Smooth muscle cell (in vitro differentiated cells): ENCODE data around the gene IGFBP5. TPM values are rescaled to one million over a fixed set of nuclear protein-coding genes. Genes with fewer than 3 reads are reported as not detected.

Experiments used
- DNase-seq: peaks from one replicate; lab custom pipeline; 2025; ENCODE audit not compliant: unreplicated experiment; lab: John Stamatoyannopoulos, UW
- H2AFZ ChIP-seq: fragments of 200-600 bp; sonication (generic); 2 replicates; pipeline ENCODE4 v1.6.0; 2016; ENCODE audit warnings: antibody characterized with exemption, low read depth, mild to moderate bottlenecking
- H3F3A ChIP-seq: fragments of 200-600 bp; sonication (generic); 2 replicates; pipeline ENCODE4 v1.6.0; 2017; ENCODE audit warnings: antibody characterized with exemption, low read depth
- H3K27ac ChIP-seq: fragments of 200-600 bp; sonication (generic); 2 replicates; pipeline ENCODE4 v1.5.1; 2016; ENCODE audit warnings: low read depth, mild to moderate bottlenecking
- H3K27me3 ChIP-seq: fragments of 200-600 bp; sonication (generic); 2 replicates; pipeline ENCODE4 v1.6.1; 2016; ENCODE audit warnings: low read depth, mild to moderate bottlenecking
- H3K36me3 ChIP-seq: fragments of 200-600 bp; sonication (generic); 2 replicates; pipeline ENCODE4 v1.5.1; 2016; ENCODE audit warnings: low read depth
- H3K4me1 ChIP-seq: fragments of 200-600 bp; sonication (generic); 2 replicates; pipeline ENCODE4 v1.5.1; 2016; ENCODE audit warnings: low read depth
- H3K4me2 ChIP-seq: fragments of 200-600 bp; sonication (generic); 2 replicates; pipeline ENCODE4 v1.6.0; 2016; ENCODE audit warnings: mild to moderate bottlenecking
- H3K4me3 ChIP-seq: fragments of 200-600 bp; sonication (generic); 2 replicates; pipeline ENCODE4 v1.5.1; 2016; ENCODE audit warnings: mild to moderate bottlenecking
- H3K79me2 ChIP-seq: fragments of 200-600 bp; sonication (generic); 2 replicates; pipeline ENCODE4 v1.6.0; 2016; ENCODE audit warnings: low read depth, mild to moderate bottlenecking
- H3K9ac ChIP-seq: fragments of 200-600 bp; sonication (generic); 2 replicates; pipeline ENCODE4 v1.6.0; 2016; ENCODE audit warnings: low read depth
- H3K9me3 ChIP-seq: fragments of 200-600 bp; sonication (generic); replicated peaks from 2 replicates; pipeline ENCODE4 v1.5.1; 2016; ENCODE audit warnings: low read depth
- H4K20me1 ChIP-seq: fragments of 200-600 bp; sonication (generic); 2 replicates; pipeline ENCODE4 v1.6.0; 2016; ENCODE audit warnings: low read depth
- WGBS: methylation state at CpG from one replicate; pipeline ENCODE4 v1.1.7; 2016; ENCODE audit warnings: low lambda C conversion rate; 5-methylcytosine and 5-hydroxymethylcytosine counted together
- polyA plus RNA-seq: library from polyadenylated mRNA; unstranded; fragments of >200 nt; fragmentation: Nextera tagmentation; extraction: Ambion mirVana; gene quantifications from 2 replicates; pipeline ENCODE4 v1.2.1, GENCODE V29; 2016
- total RNA-seq: library from RNA; depleted of rRNA; stranded (reverse); fragments of >200 nt; gene quantifications from 2 replicates; pipeline ENCODE4 v1.2.3, GENCODE V29; 2014
- TF ChIP-seq, protein P1 (sequence below): fragments of 200-600 bp; sonication (generic); IDR thresholded peaks from 2 replicates; pipeline ENCODE4 v1.5.1; 2017; ENCODE audit warnings: borderline replicate concordance, mild to moderate bottlenecking, antibody characterized with exemption; ENCODE audit not compliant: insufficient read depth, poor library complexity, severe bottlenecking

Gene IGFBP5
- total and polyA plus RNA-seq, 2 experiments from 2014 or later: 381 to 787 TPM

DNA sequence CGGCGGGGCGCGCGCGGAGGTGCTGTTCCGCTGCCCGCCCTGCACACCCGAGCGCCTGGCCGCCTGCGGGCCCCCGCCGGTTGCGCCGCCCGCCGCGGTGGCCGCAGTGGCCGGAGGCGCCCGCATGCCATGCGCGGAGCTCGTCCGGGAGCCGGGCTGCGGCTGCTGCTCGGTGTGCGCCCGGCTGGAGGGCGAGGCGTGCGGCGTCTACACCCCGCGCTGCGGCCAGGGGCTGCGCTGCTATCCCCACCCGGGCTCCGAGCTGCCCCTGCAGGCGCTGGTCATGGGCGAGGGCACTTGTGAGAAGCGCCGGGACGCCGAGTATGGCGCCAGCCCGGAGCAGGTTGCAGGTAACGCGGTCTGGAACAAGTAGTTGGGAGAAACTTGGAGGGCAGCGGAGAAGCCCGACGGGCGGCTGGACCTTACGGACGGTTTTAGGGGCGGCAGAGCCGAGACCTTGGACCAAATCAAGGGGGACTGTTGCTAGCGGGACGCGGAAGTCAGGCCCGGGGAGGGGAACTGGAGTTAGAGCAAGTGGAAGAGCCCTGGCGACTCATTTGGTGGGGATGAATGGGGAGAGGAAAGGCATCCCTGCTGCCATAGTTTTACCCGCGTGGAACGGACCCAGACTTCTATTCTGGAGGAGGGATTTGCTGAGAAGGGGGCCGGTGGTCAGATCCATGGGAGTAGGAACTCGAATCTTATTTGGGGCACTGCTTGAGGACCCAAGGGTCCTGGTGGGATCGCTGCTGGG is 61.6 kb downstream of the IGFBP5 start:
- H3K79me2 ChIP-seq: peaks cover 15% of the 10 kb centered on the region
- TF ChIP-seq, protein P1, sequence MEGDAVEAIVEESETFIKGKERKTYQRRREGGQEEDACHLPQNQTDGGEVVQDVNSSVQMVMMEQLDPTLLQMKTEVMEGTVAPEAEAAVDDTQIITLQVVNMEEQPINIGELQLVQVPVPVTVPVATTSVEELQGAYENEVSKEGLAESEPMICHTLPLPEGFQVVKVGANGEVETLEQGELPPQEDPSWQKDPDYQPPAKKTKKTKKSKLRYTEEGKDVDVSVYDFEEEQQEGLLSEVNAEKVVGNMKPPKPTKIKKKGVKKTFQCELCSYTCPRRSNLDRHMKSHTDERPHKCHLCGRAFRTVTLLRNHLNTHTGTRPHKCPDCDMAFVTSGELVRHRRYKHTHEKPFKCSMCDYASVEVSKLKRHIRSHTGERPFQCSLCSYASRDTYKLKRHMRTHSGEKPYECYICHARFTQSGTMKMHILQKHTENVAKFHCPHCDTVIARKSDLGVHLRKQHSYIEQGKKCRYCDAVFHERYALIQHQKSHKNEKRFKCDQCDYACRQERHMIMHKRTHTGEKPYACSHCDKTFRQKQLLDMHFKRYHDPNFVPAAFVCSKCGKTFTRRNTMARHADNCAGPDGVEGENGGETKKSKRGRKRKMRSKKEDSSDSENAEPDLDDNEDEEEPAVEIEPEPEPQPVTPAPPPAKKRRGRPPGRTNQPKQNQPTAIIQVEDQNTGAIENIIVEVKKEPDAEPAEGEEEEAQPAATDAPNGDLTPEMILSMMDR: no peak
- no peaks in the 10 kb centered on the region for H3K9me3 ChIP-seq
- H3K4me1 ChIP-seq: peaks cover 32% of the 10 kb centered on the region
- peaks cover 17% of the 10 kb centered on the region for H3K27me3 ChIP-seq
- WGBS: 1% methylated on average over 64 of the region's 71 CpGs
- H3F3A ChIP-seq: peaks cover 11% of the 10 kb centered on the region
- peak overlapping the region; percentile 64 for H3K4me3 ChIP-seq
- peak overlapping the region; percentile 82 for H2AFZ ChIP-seq
- no peaks in the 10 kb centered on the region for H4K20me1 ChIP-seq
- no peak overlapping the region for H3K27ac ChIP-seq
- DNase-seq: no peak
- peak overlapping the region; percentile 100 for H3K4me2 ChIP-seq
- no peak overlapping the region for H3K9ac ChIP-seq
- H3K36me3 ChIP-seq: no peaks in the 10 kb centered on the region

DNA sequence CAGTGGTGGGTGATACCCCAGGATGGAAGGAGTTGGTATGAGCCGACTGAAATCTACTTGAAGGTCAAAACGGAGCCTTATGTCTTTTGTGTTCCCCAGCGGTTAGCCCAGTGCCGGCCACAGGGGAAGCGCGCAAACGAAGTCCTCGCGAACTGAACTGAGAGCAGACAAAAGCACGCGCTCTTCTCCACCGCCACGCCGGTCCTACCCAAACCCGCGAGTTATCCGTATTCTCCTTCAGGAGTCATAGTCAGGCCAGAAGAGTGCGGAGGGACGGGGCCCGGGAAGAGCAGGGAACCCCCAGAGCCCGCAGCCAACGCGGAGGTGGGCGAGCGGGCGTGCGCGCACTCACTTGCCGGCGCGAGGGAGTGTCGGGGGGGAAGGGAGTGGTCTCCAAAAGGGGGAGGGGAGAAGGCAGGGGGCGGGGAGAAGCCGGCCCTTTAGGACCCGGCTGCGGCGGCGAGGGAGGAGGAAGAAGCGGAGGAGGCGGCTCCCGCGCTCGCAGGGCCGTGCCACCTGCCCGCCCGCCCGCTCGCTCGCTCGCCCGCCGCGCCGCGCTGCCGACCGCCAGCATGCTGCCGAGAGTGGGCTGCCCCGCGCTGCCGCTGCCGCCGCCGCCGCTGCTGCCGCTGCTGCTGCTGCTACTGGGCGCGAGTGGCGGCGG is 62.3 kb downstream of the IGFBP5 start, which contains the start of gene IGFBP2:
TSS of gene IGFBP2 (plus strand) at position 469 of the 664 bp plus-strand sequence. CDS start at position 573, 104 bp downstream.
- Histone ChIP-seq H2AFZ (peak within 1 kb of the TSS; percentile 82), H3K9me3 (no peaks in the 10 kb centered on the region), H3F3A (peaks cover 11% of the 10 kb centered on the region), H3K36me3 (no peaks in the 10 kb centered on the region), H3K27me3 (peaks cover 17% of the 10 kb centered on the region), H3K27ac (no peak within 1 kb of the TSS), H4K20me1 (no peaks in the 10 kb centered on the region), H3K4me1 (peaks cover 32% of the 10 kb centered on the region), H3K4me2 (peak within 1 kb of the TSS; percentile 100), H3K9ac (no peak within 1 kb of the TSS), H3K79me2 (peaks cover 10% of the 10 kb centered on the region), H3K4me3 (peak within 1 kb of the TSS; percentile 64)
- DNase-seq: no peak
- TF ChIP-seq, protein P1: no peak
- WGBS: 1% methylated on average over 33 of the region's 70 CpGs

DNA sequence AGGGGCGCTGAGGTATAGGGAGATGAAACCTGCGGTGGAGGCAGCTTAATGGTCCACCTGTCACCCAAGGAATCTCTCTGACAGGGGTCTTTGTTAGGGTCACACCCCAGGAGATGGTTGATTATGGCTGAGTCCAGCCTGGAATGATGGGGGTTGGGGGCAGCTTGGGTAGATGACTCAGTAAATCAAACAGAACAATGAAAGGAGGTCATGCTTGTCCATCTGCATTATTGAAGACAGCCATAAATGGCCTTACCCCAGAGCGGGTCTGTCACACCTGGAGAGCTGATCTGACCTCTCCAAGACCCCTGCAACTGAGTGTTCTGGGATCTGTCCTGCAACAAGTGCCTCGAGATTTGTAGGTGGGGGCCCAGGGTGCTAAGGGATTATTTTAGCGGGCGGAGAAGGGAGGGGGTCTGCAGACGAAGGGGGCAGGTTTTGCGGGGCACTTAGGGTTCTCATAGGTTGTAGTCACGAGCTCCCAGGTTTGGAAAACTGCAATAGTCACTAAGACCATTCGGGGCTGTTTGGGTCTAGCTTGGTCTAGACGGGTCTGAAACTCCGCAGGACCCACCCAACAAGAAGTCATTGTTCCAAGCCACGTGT is 62.9 kb downstream of the IGFBP5 start:
- 29% methylated on average over 13 of the region's 13 CpGs for WGBS
- peak overlapping the region; percentile 82 for H2AFZ ChIP-seq

More for the DNA sequence above, 62.9 kb downstream of the IGFBP5 start:
- peaks cover 9% of the 10 kb centered on the region for H3K79me2 ChIP-seq
- no peaks in the 10 kb centered on the region for H3K9me3 ChIP-seq
- no peaks in the 10 kb centered on the region for H3K36me3 ChIP-seq
- H3K4me1 ChIP-seq: peaks cover 32% of the 10 kb centered on the region
- H4K20me1 ChIP-seq: no peaks in the 10 kb centered on the region
- H3F3A ChIP-seq: peaks cover 11% of the 10 kb centered on the region
- peak overlapping the region; percentile 61 for H3K4me3 ChIP-seq
- H3K9ac ChIP-seq: no peak overlapping the region
- peak overlapping the region; percentile 94 for H3K4me2 ChIP-seq
- DNase-seq: no peak
- H3K27ac ChIP-seq: no peak overlapping the region
- peaks cover 17% of the 10 kb centered on the region for H3K27me3 ChIP-seq
- TF ChIP-seq, protein P1: no peak
